ENCODE measurements around the gene TRERF1.
"Not testable (repeated sequence)": the region's sequence is repeated elsewhere in the genome, so short reads cannot be mapped to it uniquely, and the experiment has no call there.

TRERF1 gene

GRCh38 chr6:42207559-42207958 lies 244.2 kb downstream of the TRERF1 start:
- DNase-seq: not testable (repeated sequence)

GRCh38 chr6:42204768-42205282 lies 246.9 kb downstream of the TRERF1 start:
- no peak for DNase-seq

GRCh38 chr6:42203183-42203582 lies 248.5 kb downstream of the TRERF1 start:
- DNase-seq: no peak

- not testable (repeated sequence) for DNase-seq
Observed at GRCh38 chr6:42202131-42202915, 249.4 kb downstream of the TRERF1 start.

- DNase-seq: no peak
Observed at GRCh38 chr6:42201382-42201781, 250.3 kb downstream of the TRERF1 start.

- no peak for DNase-seq
Observed at GRCh38 chr6:42200035-42200434, 251.7 kb downstream of the TRERF1 start.

- DNase-seq: no peak
Observed at GRCh38 chr6:42199106-42199981, 252.4 kb downstream of the TRERF1 start.

- DNase-seq: peak; percentile 23
Observed at GRCh38 chr6:42197555-42198362, 254.0 kb downstream of the TRERF1 start.

GRCh38 chr6:42195415-42195814 lies 256.3 kb downstream of the TRERF1 start:
- no peak for DNase-seq

GRCh38 chr6:42194056-42194455 lies 257.7 kb downstream of the TRERF1 start:
- no peak for DNase-seq

- no peak for DNase-seq
Observed at GRCh38 chr6:42193491-42193894, 258.2 kb downstream of the TRERF1 start.

GRCh38 chr6:42192385-42192784 lies 259.3 kb downstream of the TRERF1 start:
- not testable (repeated sequence) for DNase-seq

- DNase-seq: no peak
Observed at GRCh38 chr6:42190554-42191183, 261.1 kb downstream of the TRERF1 start.

GRCh38 chr6:42188406-42188805 lies 263.3 kb downstream of the TRERF1 start:
- no peak for DNase-seq

- DNase-seq: no peak
Observed at GRCh38 chr6:42185597-42185996, 266.1 kb downstream of the TRERF1 start.

GRCh38 chr6:42184475-42184874 lies 267.3 kb downstream of the TRERF1 start:
- DNase-seq: no peak

GRCh38 chr6:42182101-42182500 lies 269.6 kb downstream of the TRERF1 start:
- DNase-seq: no peak

GRCh38 chr6:42179945-42180313 lies 271.8 kb downstream of the TRERF1 start:
- peak; percentile 67 for DNase-seq

GRCh38 chr6:42179261-42179944 lies 272.3 kb downstream of the TRERF1 start:
- no peak for DNase-seq

- DNase-seq: peak; percentile 35
Observed at GRCh38 chr6:42177514-42178364, 274.0 kb downstream of the TRERF1 start.

- DNase-seq: no peak
Observed at GRCh38 chr6:42176981-42177380, 274.7 kb downstream of the TRERF1 start.
